ENCODE data around the gene COTL1.

- no peak for TF ChIP-seq POLR2A (IDR thresholded peaks at IDR 0.05; ENCODE audit: low read length)
- TF ChIP-seq GATA1 (IDR thresholded peaks at IDR 0.05; ENCODE audit: low read depth, low read length): no peak
Measured at GRCh38 chr16:84648595-84649510, 31.0 kb upstream of the COTL1 start.
